Measurements from ENCODE around the gene PAPSS1.
"Not testable (repeated sequence)": the region's sequence is repeated elsewhere in the genome, so short reads cannot be mapped to it uniquely, and the experiment has no call there.

The PAPSS1 gene

DNA sequence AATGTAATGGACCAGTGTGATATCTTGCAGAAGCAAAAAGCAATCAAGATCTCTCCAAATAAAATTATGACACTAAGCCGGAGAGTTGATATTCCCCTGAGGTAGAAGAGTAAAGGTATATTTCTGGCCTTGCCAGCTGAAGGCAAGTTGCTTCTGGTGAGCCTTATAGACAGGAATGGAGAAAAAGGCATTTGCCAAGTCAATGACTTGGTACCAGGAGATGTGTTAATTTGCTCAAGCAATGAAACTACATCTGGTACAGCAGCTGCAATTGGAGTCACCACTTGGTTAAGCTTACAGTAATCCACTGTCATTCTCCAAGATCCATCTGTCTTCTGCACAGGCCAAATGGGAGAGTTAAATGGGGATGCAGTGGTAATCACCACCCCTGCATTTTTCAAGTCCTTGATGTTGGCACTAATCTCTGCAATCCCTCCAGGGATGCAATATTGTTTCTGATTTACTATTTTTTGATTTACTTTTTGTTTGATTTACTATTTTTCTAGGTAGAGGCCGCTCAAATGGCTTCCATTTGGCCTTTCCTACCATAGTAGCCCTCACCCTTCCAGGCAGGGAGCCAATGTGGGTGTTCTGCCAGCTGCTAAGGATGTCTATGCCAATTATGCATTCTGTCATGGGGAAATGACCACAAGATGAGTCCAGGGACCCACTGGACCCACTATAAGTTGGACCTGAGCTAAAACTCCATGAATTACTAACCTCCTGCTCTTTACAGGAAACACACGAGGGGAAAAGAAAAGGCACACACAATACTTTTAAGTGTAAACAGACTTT lies 6.3 kb upstream of the PAPSS1 start:
- DNase-seq (ENCODE audit: low read depth) = not testable (repeated sequence)

DNA sequence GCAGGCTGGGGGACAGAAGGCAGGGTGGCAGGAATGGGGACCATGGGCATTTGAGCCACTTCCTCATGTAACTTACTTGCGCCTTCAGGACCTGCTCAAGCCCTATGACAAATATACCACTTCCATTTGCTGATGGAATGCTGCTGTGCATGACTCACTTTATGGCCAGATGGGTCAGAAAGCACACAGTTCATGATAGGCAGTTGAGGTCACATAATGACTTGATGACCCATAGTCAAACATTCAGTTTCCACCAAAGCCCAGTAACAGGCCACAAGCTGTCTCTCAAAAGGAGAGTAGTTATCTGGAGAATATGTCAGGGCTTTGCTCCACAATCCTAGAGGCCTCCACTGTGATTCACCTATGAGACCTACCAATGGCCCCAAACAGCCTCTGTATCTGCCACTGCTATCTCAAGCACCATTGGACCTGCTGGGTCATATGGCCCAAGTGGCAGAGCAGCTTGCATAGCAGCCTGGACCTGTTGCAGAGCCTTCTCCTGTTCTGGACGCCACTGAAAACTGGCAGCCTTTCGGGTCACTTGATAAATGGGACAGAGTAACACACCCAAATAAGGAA lies 5.3 kb upstream of the PAPSS1 start:
- no peak for DNase-seq (ENCODE audit: low read depth)

DNA sequence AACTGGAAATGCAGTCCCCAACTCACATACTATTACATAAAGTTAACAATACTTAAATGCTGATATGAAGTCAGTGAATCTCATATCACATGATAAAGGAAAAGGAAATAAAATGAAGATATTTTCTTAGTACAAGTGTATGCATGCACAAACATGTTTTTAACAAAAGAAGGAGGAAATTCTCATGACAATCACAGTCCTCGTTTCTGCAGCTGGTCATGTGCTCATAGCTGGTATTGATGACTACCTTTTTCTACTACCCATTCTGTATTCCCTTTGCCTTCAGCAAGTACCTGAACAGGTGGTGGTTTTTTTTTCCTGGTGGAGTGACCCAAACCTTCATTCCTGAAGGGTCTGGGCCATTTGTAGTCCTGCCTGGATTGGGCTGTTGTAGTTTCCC lies 3.3 kb upstream of the PAPSS1 start:
- not testable (repeated sequence) for DNase-seq (ENCODE audit: low read depth)

DNA sequence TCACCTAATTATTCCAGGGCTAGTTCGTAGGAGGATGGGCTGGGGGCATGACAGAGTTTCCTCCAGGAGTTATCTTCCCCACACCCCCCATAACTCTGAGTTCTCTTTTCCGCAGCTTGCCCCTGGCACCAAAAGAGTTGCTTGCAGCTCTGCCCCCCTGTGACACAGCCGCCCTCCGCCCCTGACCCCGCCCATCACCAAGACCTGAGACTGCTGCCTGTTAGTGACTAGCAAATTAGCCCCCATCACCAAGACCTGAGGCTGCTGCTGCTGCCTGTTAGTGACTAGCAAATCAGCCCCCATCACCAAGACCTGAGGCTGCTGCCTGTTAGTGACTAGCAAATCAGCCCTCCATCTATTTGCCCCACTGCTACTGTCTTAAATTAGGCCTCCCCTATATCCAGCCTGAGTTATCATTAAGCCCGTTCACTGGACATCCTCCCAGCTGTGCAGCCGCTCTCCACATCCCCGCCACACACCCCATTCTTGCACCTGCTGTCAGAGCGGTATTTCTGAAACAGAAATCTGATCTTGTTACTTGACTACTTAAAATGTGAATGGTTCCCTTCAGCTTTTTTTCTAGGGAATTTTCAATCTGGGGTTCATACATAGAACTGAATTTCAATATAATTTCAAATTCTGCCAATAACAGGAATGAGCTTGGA lies 1.5 kb upstream of the PAPSS1 start:
- no peak for DNase-seq (ENCODE audit: low read depth)

DNA sequence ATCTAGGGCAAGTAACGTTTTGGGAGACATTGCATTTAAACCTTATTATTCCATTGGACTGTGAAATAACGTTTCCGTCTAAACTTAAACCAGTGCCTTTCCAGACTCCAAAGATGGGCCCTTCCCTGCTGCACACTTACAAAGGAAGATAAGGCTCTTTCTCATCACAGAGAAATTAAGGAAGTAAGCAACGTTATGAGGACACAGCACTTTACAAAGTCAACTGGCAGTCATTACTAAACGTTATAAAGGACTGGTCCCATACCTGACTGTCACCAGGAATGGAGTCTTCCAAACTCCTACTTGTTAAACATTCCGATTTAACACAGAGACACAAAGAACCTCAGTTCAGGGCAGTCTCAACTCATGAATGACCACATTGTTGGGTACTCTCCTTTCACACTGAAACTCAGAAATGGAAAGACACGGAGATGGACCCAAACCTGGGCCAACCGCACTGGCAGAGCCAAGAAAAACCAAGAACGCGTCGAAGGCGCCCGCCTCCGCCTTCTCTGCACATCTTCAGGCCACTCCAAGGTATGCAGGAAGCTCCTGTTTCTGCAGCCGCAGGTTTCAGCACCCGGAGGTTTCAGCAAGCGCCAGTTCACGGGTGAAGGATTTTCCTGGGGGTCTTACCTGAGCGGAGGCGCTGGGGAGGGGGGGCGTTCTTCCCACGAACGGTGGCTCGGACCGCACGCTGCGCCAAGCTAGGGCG lies 670 bp downstream of the PAPSS1 start:
- no peak for DNase-seq (ENCODE audit: low read depth)

DNA sequence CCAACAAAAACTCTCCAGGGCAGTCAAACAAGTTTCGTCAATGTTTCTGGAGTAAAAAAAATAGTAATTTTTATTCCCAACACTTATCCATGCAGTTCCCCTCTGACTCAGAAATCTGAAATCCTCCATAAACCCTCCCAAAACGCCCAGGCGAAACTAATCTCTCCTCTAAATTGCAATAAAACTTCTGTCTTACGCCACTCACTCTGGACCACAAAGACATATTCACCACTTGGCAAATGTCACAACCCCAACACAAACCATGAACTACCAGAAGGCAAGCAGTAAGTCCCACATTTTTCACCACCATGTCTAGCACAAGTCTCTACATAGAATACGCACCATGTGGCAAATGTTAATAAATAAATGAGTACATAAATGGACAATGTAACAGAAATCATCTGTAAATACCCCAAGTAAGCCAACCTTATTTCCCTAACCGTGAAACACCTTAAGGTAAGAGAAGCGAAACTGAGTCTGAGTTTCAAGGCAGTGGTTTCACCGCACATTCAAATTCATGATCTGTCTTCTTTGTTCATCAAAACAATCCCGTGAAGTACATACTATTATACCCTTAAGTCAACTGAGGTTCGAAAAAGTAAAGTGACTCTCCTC lies 1.6 kb downstream of the PAPSS1 start:
- DNase-seq (ENCODE audit: low read depth) = peak; percentile 69

DNA sequence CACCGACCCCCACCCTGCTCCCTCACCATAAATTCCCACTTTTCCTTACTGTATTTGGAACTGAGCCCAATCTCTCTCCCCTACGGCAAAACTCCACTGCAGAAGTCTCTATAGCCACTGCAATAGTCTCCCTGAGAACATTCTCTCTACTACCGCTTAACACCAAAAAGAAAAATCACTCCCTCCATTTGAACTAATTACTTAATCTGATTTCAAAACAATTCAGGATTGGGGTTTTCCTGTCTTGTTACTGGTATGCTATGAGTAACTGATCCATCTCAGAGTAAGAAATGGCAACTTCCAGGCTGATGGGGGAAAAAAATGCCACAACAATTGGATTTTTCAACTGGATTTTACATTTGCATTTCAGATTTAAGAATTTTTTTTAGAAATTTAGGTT lies 5.8 kb downstream of the PAPSS1 start:
- no peak for DNase-seq (ENCODE audit: low read depth)

DNA sequence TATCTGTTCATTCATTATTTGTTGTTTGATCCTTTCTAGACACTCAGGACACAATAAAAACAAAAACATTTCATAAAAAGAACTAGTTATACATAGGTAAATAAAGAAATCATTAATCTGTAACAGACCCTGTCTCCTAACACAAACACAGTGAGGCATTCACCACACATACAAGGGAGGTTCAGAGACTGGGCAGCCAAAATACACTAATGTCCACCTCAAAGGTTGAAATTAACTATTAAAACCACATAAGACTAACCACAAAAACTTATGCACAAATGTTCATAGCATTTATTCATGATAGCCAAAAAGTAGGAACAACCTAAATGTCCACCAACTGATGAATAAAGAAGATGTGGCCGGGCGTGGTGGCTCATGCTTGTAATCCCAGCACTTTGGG lies 7.8 kb downstream of the PAPSS1 start:
- DNase-seq (ENCODE audit: low read depth) = no peak

DNA sequence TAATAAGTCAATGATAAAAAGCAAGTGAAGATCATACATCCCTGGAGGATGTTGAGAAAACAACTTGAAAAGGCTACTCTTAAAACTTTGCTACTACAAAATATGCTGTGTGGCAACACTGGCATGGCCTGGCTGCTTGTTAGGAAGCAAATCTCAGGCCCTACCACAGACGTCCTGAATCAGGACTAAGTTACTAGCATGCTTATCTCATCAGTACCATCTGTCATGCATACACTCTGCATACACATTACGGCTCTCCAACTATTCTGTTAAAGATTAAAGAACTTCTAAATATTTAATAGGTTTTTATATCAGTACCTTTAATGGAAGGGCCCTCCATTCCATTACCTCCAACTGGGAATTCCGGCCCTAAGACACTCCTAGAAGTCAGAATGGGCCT lies 8.2 kb downstream of the PAPSS1 start:
- DNase-seq (ENCODE audit: low read depth) = no peak

DNA sequence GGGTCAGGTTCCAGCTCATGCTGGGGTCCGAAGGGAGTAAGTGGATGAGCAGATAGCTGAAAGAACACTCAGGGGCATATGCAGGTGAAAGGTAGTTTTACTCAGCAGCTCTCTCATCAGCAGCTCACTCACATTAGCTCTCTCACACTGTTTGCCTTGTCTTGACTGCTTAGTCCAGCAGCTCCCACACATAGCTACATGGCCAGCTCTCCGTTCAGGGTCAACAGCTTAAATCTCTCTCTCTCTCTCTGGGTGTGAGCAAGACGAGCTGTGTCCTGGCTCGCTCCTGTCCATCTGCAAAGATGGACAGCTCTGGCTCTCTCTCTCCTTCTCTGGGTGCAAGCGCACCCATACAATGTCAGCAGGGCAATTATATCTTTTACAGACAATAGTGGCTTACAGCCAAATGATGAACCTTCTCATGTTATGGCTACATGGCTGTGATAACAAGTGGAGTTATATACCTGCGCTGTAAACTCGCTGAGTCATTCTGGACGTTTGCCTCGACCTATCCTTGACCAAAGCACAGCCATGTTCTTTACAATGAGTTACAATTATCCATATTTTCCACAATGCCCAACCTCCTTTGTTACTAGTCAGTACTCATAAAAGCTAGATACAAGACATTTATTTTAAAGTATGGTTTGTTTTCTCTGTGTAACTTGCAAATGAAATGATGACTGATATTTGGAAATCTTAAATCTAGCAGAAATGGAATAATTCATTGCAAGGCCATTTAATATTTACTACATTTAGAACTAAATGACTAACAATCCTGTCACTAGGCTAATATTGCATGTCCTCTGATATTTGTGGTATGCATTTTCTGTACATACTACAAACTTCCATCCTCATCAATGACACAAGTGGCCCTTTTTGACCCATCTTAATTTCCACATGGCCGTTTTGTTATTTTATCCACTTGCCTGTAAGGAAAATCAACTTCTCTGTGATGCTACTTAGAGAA lies 9.3 kb downstream of the PAPSS1 start:
- no peak for DNase-seq (ENCODE audit: low read depth)

DNA sequence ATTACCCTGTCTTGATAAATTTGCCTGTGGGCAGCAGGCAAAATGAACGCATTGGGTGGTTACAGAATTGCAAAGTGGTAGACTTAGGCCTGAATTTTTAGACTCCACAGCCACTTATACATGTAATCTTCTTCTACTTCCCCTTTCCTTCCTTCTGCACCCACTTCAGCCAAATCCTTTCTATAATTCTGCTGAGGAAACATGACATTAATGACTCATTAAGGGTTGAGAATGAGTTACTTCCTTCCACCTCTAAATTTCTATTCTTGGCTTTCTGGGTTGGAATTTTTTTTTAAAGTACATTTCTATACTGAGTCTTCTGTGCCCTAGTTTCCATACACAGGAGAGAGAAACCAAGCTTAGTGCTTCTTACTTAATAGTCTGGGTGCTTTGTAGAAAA lies 10.1 kb downstream of the PAPSS1 start:
- no peak for DNase-seq (ENCODE audit: low read depth)

DNA sequence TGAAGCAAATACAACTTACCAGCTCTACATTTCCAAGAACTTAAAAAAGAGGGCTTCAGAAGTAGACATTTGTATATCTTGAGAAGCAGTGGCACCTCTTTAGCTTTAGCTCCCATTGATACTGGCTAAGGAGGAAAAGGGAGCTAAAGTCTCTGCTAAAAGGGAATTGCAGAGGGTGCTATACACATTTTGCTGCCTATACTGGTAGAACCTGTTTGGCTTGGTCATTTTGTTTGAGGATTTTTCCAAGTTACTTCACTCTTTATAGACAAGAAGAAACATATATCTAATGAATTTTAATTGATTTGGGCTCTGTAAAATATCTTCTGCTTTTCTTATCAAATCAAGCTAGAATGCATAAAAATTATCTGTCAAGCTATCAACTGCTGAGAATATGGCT lies 11.8 kb downstream of the PAPSS1 start:
- DNase-seq (ENCODE audit: low read depth) = no peak

DNA sequence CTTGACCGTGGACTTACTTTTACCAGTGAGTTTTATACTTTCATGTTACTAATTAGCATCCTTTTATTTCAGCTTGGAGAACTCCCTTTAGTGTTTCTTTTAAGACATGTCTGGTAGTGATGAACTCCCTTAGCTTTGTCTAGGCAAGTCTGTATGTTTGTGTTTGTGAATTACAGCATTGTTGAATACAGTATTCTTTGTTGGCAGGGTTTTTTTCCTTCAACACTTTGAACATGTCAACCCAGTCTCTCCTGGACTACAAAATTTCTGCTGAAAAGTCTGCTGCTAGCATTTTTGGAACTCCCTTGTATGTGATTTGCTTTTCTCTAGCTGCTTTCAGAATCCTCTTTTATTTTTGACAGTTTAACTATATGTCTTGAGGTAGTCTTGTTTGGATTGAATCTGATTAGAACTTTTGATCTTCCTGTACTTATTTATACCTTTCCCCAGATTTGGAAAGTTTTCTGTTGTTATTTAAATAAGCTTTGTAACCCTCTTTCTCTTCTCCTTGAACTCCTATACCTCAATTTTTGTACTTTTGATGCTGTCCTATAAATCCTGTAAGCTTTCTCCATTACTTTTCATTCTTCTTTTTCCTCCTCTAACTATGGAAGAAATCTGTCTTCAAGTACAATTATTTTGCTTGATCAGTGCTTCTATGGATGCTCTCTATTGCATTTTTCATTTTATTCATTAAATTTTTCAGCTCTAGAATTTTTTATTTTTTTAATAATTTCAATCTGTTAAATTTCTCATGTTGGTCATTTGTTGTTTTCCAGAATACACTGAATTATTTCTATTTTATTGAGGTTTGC lies 14.1 kb downstream of the PAPSS1 start:
- DNase-seq (ENCODE audit: low read depth) = no peak

DNA sequence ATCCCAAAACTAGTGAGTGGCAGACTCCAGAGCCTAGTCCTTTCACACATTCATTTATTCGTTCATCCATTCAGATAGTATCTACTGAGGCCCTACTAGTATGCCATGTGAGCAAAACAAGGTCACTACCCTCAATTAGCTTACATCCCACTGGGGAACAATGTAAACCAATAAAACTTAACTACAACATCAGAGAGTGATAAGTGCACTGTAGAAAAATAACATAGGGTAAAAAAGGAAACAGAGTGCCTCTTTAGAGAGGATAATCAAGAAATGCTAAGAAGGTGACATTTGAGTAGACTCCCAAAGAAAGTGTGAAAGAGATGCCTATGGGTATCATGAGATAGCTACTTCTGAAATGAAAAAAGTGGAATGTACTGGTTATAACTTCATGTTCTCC lies 18.5 kb downstream of the PAPSS1 start:
- no peak for DNase-seq (ENCODE audit: low read depth)

DNA sequence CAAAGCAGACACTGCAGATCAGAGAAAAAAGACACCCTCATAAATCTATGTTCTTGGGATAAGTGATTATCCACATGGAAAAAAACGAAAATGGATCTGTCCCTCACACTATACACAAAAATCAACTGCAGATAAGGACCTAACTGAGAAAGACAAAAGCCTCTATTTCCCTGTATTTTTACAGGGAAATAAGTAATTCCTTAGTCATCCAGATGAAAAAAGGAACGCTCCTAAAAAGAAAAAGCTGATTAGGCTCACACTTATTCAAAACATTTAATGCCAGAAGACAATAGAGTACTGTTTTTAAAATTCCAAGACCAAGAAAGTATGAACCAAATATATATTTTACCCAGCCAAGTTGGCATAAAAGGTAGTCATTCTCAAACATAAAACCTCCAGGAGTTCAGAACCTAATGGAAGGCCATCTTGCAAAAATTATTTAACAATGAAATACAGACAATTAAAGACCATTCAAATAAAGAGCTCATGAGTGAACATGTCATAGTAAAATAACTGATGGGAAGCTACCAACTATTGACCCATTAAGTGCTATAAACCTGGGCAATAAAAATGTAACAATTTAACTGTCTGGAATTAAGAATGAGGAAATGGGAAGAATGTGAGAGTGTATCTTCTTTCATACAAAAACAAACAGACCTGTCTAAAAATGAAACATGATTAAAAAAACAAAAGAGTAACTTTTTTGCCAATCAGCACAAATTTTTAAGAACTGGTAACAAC lies 20.4 kb downstream of the PAPSS1 start:
- DNase-seq (ENCODE audit: low read depth) = no peak

DNA sequence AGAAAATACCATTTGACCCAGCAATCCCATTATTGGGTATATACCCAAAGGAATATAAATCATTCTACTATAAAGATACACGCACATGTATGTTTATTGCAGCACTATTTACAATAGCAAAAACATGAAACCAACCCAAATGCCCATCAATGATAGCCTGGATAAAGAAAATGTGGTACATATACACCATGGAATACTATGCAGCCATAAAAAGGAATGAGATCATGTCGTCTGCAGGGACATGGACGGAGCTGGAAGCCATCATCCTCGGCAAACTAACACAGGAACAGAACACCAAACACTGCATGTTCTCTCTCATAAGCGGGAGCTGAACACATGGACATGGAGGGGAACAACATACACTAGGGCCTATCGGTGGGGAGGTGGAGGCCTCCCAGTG lies 23.8 kb downstream of the PAPSS1 start:
- not testable (repeated sequence) for DNase-seq (ENCODE audit: low read depth)

DNA sequence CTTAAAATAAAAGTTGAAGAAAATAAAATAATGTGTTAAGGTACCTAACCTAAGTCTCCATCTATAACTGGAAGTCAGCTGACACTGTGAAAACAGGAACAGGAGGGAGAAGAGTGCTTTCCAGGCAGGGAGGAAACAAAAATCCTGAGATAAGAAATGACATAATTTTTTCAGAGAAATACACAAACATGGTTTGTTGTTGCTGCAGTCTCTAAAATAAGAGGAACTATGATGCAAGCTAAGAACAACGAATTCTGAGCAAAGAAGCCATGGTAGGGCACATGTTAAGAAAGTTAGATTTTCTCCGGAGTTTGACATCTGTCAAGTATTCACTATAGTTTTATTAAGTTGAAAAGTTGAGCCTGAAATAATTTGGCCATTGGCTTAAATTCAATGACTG lies 26.9 kb downstream of the PAPSS1 start:
- no peak for DNase-seq (ENCODE audit: low read depth)

DNA sequence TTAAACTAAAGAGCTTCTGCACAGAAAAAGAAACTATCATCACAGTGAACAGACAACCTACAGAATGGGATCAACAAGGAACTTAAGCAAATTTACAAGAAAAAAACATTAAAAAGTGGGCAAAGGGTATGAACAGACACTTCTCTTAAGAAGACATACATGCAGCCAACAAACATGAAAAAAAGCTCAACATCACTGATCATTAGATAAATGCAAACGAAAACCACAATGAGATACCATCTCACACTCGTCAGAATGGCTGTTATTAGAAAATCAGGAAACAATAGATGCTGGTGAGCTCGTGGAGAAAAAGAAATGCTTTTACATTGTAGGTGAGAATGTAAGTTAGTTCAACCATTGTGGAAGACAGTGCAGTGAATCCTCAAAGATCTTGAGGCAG lies 27.8 kb downstream of the PAPSS1 start:
- DNase-seq (ENCODE audit: low read depth) = no peak

DNA sequence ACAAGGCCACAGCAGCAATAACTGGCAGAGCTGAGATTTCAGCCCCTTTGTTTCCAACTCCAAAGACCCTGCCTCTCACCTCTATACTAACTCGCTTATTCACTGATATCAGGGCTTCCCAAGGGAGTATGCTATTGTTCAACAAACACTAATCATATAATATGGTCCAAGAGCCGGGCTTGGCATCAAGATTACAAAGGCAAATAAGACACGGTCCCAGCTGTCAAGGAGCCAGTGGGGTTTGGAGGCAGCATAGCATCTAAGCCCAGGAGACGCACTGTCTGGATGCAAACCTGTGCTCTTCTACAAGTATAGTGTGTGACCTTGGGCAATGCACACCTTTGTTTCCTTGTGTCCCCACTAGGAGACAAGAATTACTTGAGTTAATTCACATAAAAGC lies 28.7 kb downstream of the PAPSS1 start:
- no peak for DNase-seq (ENCODE audit: low read depth)
